ENCODE data around the gene USH2A. TPM values are rescaled to one million over a fixed set of nuclear protein-coding genes. Genes with fewer than 3 reads are reported as not detected.

The USH2A gene
- total RNA-seq, 4 donors from 2014 or later, result 0.14 TPM; not detected in 3

DNA sequence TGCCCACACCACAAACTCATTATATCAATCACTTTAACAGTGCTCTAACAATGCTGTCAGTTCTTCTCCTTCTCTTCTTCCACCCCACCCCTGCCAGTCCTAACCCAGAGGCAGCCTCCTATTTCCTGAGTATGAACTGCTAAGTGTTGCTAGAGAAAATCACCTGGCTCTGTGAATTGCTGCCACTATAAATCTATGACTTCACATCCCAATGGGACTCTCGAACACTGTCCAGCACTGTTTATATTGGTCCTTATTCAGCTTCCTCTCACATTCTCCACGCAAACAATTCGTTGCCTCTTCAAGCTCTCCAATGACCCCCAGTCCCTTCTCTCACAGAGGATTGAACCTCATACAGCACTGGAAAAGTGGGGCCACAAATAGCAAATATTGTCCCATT, 27.0 kb upstream of the USH2A start:
- intact Hi-C loops (cut with DNase I; ENCODE audit: low total_unique reads), result no loop called here
- DNase-seq, result no peak
- Histone ChIP-seq H3K27me3 (no peaks in the 10 kb centered on the region), H3K27ac (no peak overlapping the region), H3K9me3 (no peaks in the 10 kb centered on the region), H3K36me3 (no peaks in the 10 kb centered on the region), H3K4me1 (no peaks in the 10 kb centered on the region), H3K4me3 (no peak overlapping the region)
- TF ChIP-seq POLR2A (IDR thresholded peaks at IDR 0.05), result no peak
- no peak for TF ChIP-seq CTCF (IDR thresholded peaks at IDR 0.05)

DNA sequence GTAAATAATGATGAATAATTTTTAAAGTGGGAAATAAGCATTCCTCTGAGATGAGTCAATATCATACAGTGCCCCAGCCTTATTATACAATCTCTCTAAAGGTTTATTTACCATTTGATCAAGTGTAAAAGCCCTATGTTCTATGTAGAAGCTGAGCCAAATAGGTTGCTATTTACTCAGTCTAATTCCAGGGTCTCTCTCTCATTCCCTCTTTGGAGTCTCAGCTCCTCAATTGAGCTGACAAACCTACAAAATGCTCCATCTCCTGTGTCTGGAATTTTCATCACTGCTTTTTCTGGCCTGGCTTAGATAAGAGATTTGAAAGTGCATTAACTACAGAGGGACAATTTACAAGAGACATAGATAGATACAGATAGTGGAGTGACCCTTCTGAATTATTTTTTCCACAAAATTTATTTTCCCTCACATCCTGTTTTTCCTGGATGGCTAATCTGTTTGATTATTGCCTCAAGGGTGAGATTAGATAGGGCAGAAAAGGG, 24.8 kb upstream of the USH2A start:
- no peak for DNase-seq
- Histone ChIP-seq H3K4me3 (no peak overlapping the region), H3K36me3 (no peaks in the 10 kb centered on the region), H3K4me1 (no peaks in the 10 kb centered on the region), H3K27ac (no peak overlapping the region), H3K9me3 (no peaks in the 10 kb centered on the region), H3K27me3 (no peaks in the 10 kb centered on the region)
- intact Hi-C loops (cut with DNase I; ENCODE audit: low total_unique reads), result no loop called here
- TF ChIP-seq POLR2A (IDR thresholded peaks at IDR 0.05) (no peak), CTCF (IDR thresholded peaks at IDR 0.05) (no peak)

DNA sequence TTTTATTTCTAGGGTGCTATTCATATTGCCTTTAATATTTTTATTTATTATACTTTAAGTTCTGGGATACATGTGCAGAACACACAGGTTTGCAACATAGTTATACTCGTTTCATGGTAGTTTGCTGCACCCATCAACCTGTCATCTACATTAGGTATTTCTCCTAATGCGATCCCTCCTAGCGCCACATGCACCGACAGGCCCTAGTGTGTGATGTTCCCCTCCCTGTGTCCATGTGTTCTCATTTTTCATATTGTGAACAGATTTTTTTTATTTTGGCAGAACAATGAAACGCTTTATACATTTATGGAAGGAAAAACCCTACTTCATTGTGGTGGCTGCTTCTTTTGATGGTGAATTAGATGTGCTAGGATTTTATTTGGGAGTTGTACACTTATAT, 14.4 kb upstream of the USH2A start:
- intact Hi-C loops (cut with DNase I; ENCODE audit: low total_unique reads), result no loop called here
- TF ChIP-seq CTCF (IDR thresholded peaks at IDR 0.05) (no peak), POLR2A (IDR thresholded peaks at IDR 0.05) (no peak)
- H3K4me1 ChIP-seq, result no peaks in the 10 kb centered on the region
- no peaks in the 10 kb centered on the region for H3K9me3 ChIP-seq
- H3K36me3 ChIP-seq, result no peaks in the 10 kb centered on the region
- no peaks in the 10 kb centered on the region for H3K27me3 ChIP-seq
- no peak for DNase-seq
- no peak overlapping the region for H3K4me3 ChIP-seq
- no peak overlapping the region for H3K27ac ChIP-seq

DNA sequence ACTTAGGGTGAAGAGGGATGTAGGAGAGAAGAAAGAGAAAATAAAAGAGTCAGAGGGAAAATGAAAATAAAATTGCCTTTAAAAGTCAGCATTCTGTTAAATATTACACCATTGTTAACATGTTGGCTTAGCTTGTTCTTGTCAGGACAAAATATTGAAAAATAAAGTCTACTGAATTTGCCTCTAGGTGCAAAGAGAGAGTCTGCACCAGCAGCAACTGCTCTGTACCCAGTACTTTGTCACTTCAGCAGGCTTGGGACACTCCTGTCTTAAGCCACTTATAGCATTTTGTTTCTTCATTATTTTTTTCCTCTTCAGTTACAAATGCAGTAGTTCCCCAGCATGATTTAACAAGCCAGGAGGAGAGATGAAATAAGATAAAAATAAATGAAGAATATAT, 11.0 kb upstream of the USH2A start:
- Histone ChIP-seq H3K27me3 (no peaks in the 10 kb centered on the region), H3K9me3 (no peaks in the 10 kb centered on the region), H3K36me3 (no peaks in the 10 kb centered on the region), H3K4me1 (no peaks in the 10 kb centered on the region), H3K4me3 (no peak overlapping the region), H3K27ac (no peak overlapping the region)
- TF ChIP-seq CTCF (IDR thresholded peaks at IDR 0.05) (no peak), POLR2A (IDR thresholded peaks at IDR 0.05) (no peak)
- intact Hi-C loops (cut with DNase I; ENCODE audit: low total_unique reads), result no loop called here
- DNase-seq, result no peak

- no peak for DNase-seq
- intact Hi-C loops (cut with DNase I; ENCODE audit: low total_unique reads), result no loop called here
- H3K4me1 ChIP-seq, result no peaks in the 10 kb centered on the region
- no peak for TF ChIP-seq CTCF (IDR thresholded peaks at IDR 0.05)
- no peak for TF ChIP-seq POLR2A (IDR thresholded peaks at IDR 0.05)
- H3K27me3 ChIP-seq, result no peaks in the 10 kb centered on the region
- no peaks in the 10 kb centered on the region for H3K9me3 ChIP-seq
- no peak overlapping the region for H3K27ac ChIP-seq
- H3K4me3 ChIP-seq, result no peak overlapping the region
- H3K36me3 ChIP-seq, result no peaks in the 10 kb centered on the region
Observed at GRCh38 chr1:216433175-216433574, 9.9 kb upstream of the USH2A start.
